GM06990 (cell line): ENCODE data around the gene ZNF687.

Experiments
- DNase-seq: peaks from one replicate; pipeline ENCODE4 v3.0.0-alpha.2; 2011; ENCODE audit not compliant: insufficient read length; ENCODE audit errors: extremely low read depth
- H3K27me3 ChIP-seq: replicated peaks from 2 replicates; pipeline ENCODE4 v1.6.0; 2011; ENCODE audit warnings: low read length; ENCODE audit not compliant: control insufficient read depth, insufficient read depth
- H3K36me3 ChIP-seq: 2 replicates; pipeline ENCODE4 v1.5.1; 2011; ENCODE audit warnings: low read length; ENCODE audit not compliant: control insufficient read depth, insufficient read depth
- H3K4me3 ChIP-seq: replicated peaks from 2 replicates; pipeline ENCODE4 v1.5.1; 2011; ENCODE audit warnings: low read depth, mild to moderate bottlenecking, control low read depth, low read length
- TF ChIP-seq, protein P1 (sequence below): IDR thresholded peaks from 2 replicates; pipeline ENCODE4 v1.5.1; 2011; ENCODE audit warnings: low read length, control low read depth, mild to moderate bottlenecking, inconsistent platforms; ENCODE audit not compliant: insufficient read depth, poor library complexity, severe bottlenecking

The ZNF687 gene

DNA sequence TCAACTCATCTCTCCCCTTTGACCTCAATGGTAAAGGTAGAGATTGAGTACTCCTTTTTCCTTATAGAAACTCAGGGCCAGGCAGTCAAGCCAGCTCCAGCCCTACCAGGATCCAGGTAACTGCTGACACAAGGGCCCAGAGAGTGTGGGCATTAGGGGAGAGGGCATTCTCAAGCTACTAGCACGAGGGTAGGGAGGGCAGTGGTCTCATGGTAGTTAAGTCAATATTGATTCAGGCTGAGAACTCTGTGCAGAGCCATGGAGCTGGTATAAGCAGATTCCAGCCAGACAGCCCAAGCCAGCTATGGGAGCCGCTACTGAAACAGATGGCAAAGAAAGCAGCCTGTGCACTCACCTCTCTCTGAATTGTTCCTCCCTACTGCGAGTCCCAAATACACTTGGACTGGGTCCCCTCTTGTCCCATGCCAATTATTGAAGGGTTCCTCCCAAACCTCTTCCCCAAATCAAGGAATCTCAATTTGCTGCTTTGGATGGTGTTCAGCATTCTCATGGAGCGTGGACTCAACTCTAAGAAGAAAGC is 42.4 kb downstream of the ZNF687 start:
- peaks cover 8% of the 10 kb centered on the region for H3K36me3 ChIP-seq
- no peak overlapping the region for H3K4me3 ChIP-seq
- H3K27me3 ChIP-seq = no peaks in the 10 kb centered on the region
- DNase-seq = no peak
- TF ChIP-seq, protein P1, sequence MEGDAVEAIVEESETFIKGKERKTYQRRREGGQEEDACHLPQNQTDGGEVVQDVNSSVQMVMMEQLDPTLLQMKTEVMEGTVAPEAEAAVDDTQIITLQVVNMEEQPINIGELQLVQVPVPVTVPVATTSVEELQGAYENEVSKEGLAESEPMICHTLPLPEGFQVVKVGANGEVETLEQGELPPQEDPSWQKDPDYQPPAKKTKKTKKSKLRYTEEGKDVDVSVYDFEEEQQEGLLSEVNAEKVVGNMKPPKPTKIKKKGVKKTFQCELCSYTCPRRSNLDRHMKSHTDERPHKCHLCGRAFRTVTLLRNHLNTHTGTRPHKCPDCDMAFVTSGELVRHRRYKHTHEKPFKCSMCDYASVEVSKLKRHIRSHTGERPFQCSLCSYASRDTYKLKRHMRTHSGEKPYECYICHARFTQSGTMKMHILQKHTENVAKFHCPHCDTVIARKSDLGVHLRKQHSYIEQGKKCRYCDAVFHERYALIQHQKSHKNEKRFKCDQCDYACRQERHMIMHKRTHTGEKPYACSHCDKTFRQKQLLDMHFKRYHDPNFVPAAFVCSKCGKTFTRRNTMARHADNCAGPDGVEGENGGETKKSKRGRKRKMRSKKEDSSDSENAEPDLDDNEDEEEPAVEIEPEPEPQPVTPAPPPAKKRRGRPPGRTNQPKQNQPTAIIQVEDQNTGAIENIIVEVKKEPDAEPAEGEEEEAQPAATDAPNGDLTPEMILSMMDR = no peak

DNA sequence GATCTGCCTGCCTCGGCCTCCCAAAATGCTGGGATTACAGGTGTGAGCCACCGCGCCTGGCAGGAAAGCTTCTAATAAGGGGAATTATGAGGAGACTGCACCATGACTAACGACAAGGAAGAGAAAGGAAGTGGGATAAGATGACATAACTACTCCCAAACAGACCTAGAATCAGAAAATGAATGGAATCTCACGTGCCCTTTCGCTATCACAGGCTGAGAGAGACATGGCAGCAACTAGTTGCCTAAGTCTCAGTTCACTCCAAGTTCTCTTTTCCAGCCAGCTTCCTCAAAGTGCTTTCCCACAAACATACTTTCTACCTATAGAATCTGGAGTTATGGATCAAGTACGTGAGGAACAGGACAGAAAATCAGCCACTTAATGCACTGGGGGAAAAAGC is 43.1 kb downstream of the ZNF687 start:
- no peak overlapping the region for H3K4me3 ChIP-seq
- DNase-seq = no peak
- H3K27me3 ChIP-seq = no peaks in the 10 kb centered on the region
- TF ChIP-seq, protein P1 = no peak
- H3K36me3 ChIP-seq = peaks cover 8% of the 10 kb centered on the region

DNA sequence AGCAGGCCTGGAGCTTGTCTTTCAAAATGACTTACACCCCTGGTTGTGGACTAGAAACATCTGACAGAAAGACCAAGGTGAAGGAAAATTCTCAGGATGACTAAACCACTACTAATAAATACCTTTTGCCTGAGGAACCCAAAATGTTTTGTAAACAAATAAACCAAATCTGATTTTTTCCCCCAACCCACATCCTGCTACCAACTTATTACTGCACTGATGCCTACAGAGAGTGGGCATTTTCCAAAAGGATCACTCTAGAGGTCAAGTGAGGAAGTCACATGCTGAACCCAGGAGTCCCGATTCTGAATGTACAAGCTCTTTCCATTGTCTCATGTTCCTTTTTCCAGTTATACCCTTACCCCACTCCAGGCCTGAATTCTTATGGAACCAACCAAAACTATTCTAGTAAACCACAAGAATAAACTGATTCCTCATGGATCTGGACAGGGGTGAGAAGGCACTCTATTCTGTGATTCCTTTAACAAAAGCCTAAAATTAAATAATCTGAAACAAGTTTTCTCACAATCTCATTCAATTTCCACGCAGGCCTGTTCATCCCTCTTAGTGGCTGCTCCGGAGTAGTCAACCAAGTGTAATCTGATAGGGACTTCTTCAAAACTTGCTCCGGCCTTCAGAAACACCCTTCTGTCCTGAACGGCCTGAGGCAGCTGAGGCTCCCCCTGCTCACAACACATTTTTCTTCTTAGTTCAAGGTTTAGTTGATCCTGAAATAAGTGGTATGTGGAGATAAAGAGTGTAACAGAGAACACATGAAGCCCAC is 43.7 kb downstream of the ZNF687 start:
- peak overlapping the region; percentile 77 for H3K4me3 ChIP-seq
- TF ChIP-seq, protein P1 = no peak
- H3K36me3 ChIP-seq = peaks cover 8% of the 10 kb centered on the region
- DNase-seq = no peak
- H3K27me3 ChIP-seq = no peaks in the 10 kb centered on the region

DNA sequence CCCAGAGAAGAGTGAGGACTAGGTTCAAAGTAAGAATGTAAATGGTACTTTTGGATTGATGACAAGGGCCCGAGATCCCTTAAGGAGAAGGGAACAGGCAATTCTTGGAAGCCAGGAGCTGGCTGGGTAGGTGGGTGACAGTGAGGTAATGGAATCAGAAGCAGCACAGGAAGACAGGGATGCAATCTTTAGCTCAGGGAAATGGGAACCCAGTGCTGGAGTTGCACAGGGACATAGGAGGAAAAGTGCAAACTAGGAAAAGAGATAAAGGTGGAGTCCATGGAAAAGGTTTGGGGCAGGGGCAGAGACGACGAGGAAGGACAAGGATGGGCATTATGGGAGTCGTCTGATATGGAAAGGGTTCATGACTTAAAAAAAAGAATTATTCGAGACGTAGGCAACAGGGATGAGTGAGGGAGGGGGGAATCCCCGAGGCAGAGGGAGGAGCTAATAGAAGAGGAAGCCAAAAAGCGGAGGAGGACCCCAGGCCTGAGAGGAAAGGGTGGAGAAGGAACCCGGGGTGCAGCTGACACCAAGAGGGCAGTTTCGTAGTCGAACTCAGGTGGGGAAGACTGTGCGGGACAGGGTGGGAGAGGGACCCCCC is 44.6 kb downstream of the ZNF687 start:
- no peak for DNase-seq
- TF ChIP-seq, protein P1 = no peak
- peak overlapping the region; percentile 77 for H3K4me3 ChIP-seq
- peaks cover 8% of the 10 kb centered on the region for H3K36me3 ChIP-seq
- H3K27me3 ChIP-seq = no peaks in the 10 kb centered on the region

DNA sequence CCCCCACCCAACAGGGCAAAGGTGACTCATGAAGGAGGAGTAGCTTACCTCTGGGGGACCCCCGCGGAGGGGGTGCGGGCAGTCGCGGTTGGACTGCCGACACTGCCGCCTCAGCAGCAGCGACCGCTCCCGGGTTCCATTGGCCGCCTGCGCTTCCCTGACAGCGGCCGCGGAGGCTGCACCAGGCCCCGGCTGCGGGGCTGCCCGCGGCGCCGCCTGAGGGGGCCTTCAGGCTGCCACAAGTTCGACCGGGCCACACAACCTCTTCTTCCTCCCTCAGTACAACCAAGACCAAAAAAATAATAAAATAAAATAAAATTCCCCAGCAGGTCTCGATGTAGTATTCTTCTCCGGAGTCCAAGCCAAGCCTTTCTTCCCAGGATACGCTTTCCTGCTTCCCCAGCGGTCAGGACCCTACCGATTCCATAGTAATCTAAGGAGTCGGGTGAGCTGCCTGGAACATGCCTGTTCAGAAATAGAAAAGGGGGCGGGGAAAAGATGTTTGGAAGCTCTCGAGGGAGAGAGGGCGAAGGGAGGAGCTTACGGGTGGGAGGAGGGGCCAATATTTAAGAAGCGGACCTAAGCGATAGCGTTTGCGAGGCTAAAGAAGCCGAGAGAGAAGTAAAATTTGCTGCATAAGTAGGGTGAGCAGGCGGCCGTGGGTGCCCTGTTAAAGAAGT is 45.3 kb downstream of the ZNF687 start, which contains the start of gene PI4KB:
PI4KB (minus strand) TSS at position 194 of the 680 bp plus-strand sequence. CDS start 10,935 bp downstream, outside the sequence.
- DNase-seq = peak; percentile 91
- Histone ChIP-seq H3K36me3 (peaks cover 8% of the 10 kb centered on the region), H3K4me3 (peak within 1 kb of the TSS; percentile 77), H3K27me3 (no peaks in the 10 kb centered on the region)
- TF ChIP-seq, protein P1 = no peak
